Ascending aorta (tissue), 2 donors: Measurements from ENCODE around the gene STAG1. TPM values are rescaled to one million over a fixed set of nuclear protein-coding genes. Genes with fewer than 3 reads are reported as not detected.

Experiments used
- DNase-seq, 2 donors: peaks; one replicate each; pipeline ENCODE4 v3.0.0-alpha.2; 2019; ENCODE audit warnings: low spot score in 2 of 2
- H3K27ac ChIP-seq, 2 donors: fragments of 200-600 bp; sonication (generic); one replicate each; pipeline ENCODE4 v1.5.1; 2016 to 2017; ENCODE audit warnings: mild to moderate bottlenecking in 1 of 2
- H3K27me3 ChIP-seq: fragments of 200-600 bp; sonication (generic); one replicate; pipeline ENCODE4 v1.5.1; 2017
- H3K36me3 ChIP-seq, 2 donors: fragments of 200-600 bp; sonication (generic); one replicate each; pipeline ENCODE4 v1.5.1; 2016
- H3K4me1 ChIP-seq, 2 donors: fragments of 200-600 bp; sonication (generic); one replicate each; pipeline ENCODE4 v1.5.1; 2016 to 2017; ENCODE audit warnings: mild to moderate bottlenecking in 1 of 2
- H3K4me3 ChIP-seq, 2 donors: fragments of 200-600 bp; sonication (generic); one replicate each; pipeline ENCODE4 v1.5.1; 2016 to 2017; ENCODE audit warnings: mild to moderate bottlenecking in 1 of 2
- H3K9me3 ChIP-seq, 2 donors: fragments of 200-600 bp; sonication (generic); one replicate each; pipeline ENCODE4 v1.5.1; 2016
- intact Hi-C: fragments of 100-400 bp; cut with DNase I; formaldehyde crosslinking; loops from one replicate; pipeline ENCODE4 v1.15.1; 2023
- total RNA-seq: library from RNA; depleted of rRNA; stranded (reverse); fragments of >200 nt; gene quantifications from one replicate; pipeline ENCODE4 v1.1.0, GENCODE V29; 2016
- TF ChIP-seq, protein P1 (sequence below), 3 experiments: fragments of 200-600 bp in 2 of 3; fragments of 450-650 bp in 1 of 3; sonication (generic) in 2 of 3; IDR thresholded peaks; one replicate each; pipeline ENCODE4 v1.5.1; 2016 to 2019; ENCODE audit warnings: antibody characterized with exemption in 3 of 3, mild to moderate bottlenecking in 1 of 3, moderate library complexity in 1 of 3

Gene STAG1
- total RNA-seq, 1 donor from 2014 or later = 27.2 TPM

GRCh38 chr3:136353461-136353860, 398.7 kb downstream of the STAG1 start:
- Histone ChIP-seq H3K4me3 (no peak overlapping the region), H3K9me3 (no peaks in the 10 kb centered on the region), H3K27ac (no peak overlapping the region), H3K36me3 (peaks cover 0 to 30% of the 10 kb centered on the region in 2 donors), H3K4me1 (peaks cover 2 to 5% of the 10 kb centered on the region in 2 donors), H3K27me3 (no peaks in the 10 kb centered on the region)
- intact Hi-C loops = no loop called here
- TF ChIP-seq, protein P1, sequence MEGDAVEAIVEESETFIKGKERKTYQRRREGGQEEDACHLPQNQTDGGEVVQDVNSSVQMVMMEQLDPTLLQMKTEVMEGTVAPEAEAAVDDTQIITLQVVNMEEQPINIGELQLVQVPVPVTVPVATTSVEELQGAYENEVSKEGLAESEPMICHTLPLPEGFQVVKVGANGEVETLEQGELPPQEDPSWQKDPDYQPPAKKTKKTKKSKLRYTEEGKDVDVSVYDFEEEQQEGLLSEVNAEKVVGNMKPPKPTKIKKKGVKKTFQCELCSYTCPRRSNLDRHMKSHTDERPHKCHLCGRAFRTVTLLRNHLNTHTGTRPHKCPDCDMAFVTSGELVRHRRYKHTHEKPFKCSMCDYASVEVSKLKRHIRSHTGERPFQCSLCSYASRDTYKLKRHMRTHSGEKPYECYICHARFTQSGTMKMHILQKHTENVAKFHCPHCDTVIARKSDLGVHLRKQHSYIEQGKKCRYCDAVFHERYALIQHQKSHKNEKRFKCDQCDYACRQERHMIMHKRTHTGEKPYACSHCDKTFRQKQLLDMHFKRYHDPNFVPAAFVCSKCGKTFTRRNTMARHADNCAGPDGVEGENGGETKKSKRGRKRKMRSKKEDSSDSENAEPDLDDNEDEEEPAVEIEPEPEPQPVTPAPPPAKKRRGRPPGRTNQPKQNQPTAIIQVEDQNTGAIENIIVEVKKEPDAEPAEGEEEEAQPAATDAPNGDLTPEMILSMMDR (IDR thresholded peaks at IDR 0.05) = no peak
- DNase-seq = no peak

- H3K4me3 ChIP-seq = no peak overlapping the region
- H3K9me3 ChIP-seq = no peaks in the 10 kb centered on the region
- H3K36me3 ChIP-seq = peaks cover 0 to 24% of the 10 kb centered on the region in 2 donors
- no peaks in the 10 kb centered on the region for H3K27me3 ChIP-seq
- H3K27ac ChIP-seq = no peak overlapping the region
- TF ChIP-seq, protein P1 (IDR thresholded peaks at IDR 0.05) = no peak
- intact Hi-C loops = no loop called here
- H3K4me1 ChIP-seq = peaks cover 2 to 5% of the 10 kb centered on the region in 2 donors
- no peak for DNase-seq
Observed at GRCh38 chr3:136351905-136352304, 400.3 kb downstream of the STAG1 start.

- intact Hi-C loops = no loop called here
Observed at GRCh38 chr3:136351351-136351750, 400.8 kb downstream of the STAG1 start.

GRCh38 chr3:136350557-136350956, 401.6 kb downstream of the STAG1 start:
- intact Hi-C loops = no loop called here
- peak overlapping the region in 1 of 2 donors; percentile 9 for H3K27ac ChIP-seq
- H3K4me1 ChIP-seq = peaks cover 2 to 5% of the 10 kb centered on the region in 2 donors
- no peak for DNase-seq
- H3K4me3 ChIP-seq = no peak overlapping the region
- TF ChIP-seq, protein P1 (IDR thresholded peaks at IDR 0.05) = no peak
- H3K9me3 ChIP-seq = no peaks in the 10 kb centered on the region
- peaks cover 0 to 16% of the 10 kb centered on the region in 2 donors for H3K36me3 ChIP-seq
- no peaks in the 10 kb centered on the region for H3K27me3 ChIP-seq

More at GRCh38 chr3:136351351-136351750, 400.8 kb downstream of the STAG1 start:
- TF ChIP-seq, protein P1 (IDR thresholded peaks at IDR 0.05) = no peak
- DNase-seq = no peak
- H3K4me1 ChIP-seq = peaks cover 2 to 5% of the 10 kb centered on the region in 2 donors
- peaks cover 0 to 23% of the 10 kb centered on the region in 2 donors for H3K36me3 ChIP-seq
- H3K27me3 ChIP-seq = no peaks in the 10 kb centered on the region
- H3K27ac ChIP-seq = no peak overlapping the region
- H3K4me3 ChIP-seq = no peak overlapping the region
- no peaks in the 10 kb centered on the region for H3K9me3 ChIP-seq

DNA sequence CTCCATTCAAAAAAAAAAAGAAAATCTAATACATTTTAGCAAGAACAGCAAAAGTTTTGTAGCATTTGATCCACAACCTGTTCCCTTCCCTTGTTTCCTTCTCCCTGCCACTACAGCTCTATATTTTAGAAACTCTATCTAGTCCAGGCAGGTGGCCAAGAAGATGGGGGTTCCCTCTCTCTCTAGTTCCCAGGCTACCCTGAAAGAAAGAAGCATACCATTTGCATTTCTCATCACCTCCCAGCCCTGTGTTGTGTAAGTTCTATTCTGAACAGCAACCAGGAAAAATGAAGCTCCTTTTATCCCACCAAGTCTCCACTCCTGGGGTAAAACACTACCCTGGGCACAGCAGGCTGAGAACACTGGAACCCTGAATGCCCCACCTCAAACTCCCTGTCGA, 402.0 kb downstream of the STAG1 start:
- TF ChIP-seq, protein P1 (IDR thresholded peaks at IDR 0.05) = no peak
- Histone ChIP-seq H3K36me3 (peaks cover 0 to 16% of the 10 kb centered on the region in 2 donors), H3K4me3 (no peak overlapping the region), H3K4me1 (peaks cover 2 to 5% of the 10 kb centered on the region in 2 donors), H3K27ac (peak overlapping the region in 1 of 2 donors; percentile 9), H3K27me3 (no peaks in the 10 kb centered on the region), H3K9me3 (no peaks in the 10 kb centered on the region)
- intact Hi-C loops = no loop called here
- DNase-seq = no peak

DNA sequence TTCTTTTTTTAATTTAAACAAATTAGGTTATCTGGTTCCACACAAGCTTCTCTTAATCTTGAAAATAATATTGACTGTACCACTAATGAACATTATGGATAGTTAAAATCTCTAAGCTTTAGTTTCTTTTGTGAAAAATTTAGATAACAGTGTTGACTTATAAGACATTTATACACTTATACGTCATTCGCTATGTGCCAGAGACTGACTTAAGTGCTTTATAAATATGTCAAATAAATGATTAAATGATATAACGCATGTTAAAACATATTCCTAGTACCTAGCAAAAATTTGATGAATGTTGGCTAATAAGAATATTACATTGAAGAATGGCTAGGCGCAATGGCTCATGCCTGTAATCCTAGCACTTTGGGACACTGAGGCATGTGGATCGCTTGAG, 405.7 kb downstream of the STAG1 start:
- Histone ChIP-seq H3K36me3 (peaks cover 2 to 38% of the 10 kb centered on the region in 2 donors), H3K4me3 (no peak overlapping the region), H3K27me3 (no peaks in the 10 kb centered on the region), H3K27ac (no peak overlapping the region), H3K4me1 (peaks cover 5% of the 10 kb centered on the region in 2 donors), H3K9me3 (no peaks in the 10 kb centered on the region)
- intact Hi-C loops = no loop called here
- TF ChIP-seq, protein P1 (IDR thresholded peaks at IDR 0.05) = no peak
- DNase-seq = no peak
